ENCODE data around the gene SOX18.
A peak's percentile ranks its signal among the peaks of the same experiment; 100 is the strongest.

The SOX18 gene

DNA sequence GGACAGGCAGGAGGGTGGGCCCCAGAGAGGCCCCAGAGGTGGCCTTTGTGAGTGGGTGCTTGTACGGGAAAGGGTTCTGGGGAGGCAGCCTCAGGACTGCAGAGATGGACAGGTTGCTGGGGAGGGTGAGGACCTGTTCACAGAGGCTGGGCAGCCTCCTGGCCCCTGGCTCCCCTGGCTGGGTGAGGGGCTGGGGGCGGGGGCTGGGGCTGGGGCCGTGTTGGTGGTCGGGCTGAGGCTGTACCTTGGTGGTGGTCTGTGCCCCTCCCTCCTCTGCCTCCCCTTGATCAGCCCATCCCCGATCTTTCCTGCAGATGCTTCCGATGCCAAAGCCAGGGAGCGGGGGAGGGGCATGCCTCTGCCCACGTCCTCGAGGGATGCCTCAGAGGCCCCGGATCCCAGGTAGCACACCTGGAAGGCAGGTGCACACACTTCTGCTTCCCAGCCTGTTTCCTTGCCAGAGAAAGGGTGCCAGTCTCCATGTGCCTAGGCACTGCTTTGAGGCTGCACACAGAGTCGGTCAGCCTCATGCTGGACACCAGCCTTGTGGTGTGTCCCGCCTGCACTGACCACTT, 18.4 kb upstream of the SOX18 start:
- no peak for DNase-seq (ENCODE audit: low spot score)

DNA sequence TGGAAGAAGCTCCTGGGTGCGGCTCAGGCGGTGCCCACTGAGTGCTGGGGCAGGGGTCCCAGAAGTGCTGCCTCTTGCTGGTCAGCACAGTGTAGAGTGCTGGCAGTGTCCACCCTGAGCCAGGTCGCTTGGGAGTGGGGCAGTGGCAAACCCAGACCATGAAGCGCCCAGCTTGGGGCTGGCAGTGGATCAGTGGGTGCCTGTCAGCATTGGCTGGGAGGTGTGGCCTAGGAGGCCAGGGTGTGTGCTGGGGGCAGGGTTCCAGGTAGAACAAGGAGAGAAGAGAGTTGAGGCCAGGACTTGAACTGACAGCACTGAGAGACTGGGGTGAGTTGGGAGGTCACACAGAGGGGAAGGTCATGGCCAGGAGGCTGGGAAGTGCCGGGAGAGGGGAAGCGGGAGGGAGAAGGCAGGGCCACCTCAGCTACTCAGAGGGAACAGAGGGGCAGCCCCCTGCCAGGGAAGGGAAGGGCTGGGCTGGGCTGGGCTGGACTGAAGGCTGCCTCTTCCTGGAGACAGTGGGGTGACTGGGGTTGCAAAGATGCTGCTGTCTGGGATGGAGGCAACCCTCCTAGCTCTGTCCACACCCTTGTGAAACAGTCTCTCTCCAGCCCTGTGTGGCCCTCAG, 17.7 kb upstream of the SOX18 start:
- DNase-seq (ENCODE audit: low spot score), result no peak

DNA sequence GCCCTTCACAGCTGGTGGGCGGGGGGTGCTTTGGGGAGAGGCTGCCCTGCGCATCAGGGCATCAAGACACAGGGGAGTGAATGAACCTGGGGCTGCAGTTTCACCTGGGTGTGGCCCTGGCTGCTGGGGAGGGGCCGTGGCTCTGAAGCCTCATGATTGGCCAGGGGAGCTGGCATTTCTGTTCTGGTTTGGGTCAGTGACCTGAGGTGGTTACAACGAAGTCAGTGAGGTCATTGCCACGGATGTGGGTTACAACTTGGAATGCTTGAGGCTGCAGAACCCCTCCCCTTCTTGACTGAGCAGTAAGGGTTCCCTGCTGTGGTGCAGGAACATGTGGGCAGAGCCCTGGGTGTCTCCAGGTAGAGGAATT, 16.5 kb upstream of the SOX18 start:
- peak; percentile 61 for DNase-seq (ENCODE audit: low spot score)

DNA sequence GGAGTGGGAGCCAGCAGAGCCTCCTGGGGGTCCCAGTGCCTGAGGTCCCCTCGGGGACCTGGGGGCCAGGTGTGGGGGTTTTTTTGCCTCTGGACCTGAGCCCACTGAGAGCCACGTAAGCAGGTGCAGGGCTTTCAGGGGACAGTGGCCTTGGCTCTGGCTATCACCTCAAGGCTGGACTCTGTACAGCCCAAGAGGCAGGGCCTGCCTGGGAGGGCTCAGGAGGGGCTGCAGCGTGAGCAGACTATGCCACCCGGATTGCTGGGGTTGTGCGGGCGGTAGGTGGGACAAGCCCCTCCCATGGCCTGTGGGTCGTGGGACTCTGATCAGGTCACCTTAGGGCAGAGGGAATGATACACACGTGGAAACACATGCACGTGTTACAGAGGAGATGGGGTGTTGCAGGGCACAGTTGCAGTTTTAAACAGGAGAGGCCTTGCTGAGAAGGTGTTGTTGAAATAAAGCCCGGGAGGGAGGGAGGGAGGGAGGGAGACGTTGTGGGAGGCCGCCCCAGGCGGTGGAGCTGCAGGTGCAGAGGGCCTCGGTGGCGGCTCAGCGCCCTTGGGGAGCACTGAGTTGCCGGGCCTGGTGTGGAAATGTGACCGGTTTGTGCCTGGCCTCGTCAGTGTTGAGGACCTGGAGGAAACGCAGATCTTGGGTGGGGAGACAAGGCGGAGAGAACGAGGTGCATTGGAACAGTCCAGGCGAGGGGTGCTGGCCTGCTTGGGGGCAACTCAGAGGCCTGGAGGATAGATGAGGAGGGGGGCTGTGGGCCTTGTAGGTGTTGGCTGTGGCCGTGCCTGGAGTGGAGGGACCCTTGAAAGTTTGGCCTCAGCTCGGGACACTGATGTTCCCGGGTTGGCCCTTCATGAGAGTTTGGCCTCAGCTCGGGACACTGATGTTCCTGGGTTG, 15.9 kb upstream of the SOX18 start:
- no peak for DNase-seq (ENCODE audit: low spot score)

DNA sequence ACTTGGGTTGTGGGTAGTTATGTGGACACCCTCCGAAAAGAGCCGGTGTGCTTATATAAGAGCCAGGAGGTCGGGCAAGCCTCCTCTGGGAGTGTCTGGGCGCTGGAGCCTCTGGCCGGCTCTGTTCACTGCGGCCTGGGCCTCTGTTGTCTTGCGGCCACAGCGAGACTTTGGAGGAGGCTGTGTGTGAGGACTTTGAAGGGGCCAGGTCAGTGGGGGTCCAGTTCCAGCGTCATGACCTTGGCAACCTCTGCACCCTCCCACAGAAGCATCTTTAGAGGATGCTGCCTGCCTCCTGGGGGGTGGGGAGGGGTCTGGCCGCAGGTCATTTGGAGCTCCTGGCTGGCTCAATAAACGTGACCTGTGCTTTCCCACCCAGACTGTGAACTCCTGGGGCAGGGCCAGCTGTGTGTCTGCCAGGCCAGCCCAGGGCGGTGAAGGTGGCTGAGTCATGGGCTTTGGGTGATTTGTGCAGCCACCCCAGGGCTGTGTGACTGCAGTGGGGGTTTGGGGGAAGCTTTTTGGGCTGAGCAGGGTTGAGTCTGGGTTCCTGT, 14.8 kb upstream of the SOX18 start:
- no peak for DNase-seq (ENCODE audit: low spot score)

DNA sequence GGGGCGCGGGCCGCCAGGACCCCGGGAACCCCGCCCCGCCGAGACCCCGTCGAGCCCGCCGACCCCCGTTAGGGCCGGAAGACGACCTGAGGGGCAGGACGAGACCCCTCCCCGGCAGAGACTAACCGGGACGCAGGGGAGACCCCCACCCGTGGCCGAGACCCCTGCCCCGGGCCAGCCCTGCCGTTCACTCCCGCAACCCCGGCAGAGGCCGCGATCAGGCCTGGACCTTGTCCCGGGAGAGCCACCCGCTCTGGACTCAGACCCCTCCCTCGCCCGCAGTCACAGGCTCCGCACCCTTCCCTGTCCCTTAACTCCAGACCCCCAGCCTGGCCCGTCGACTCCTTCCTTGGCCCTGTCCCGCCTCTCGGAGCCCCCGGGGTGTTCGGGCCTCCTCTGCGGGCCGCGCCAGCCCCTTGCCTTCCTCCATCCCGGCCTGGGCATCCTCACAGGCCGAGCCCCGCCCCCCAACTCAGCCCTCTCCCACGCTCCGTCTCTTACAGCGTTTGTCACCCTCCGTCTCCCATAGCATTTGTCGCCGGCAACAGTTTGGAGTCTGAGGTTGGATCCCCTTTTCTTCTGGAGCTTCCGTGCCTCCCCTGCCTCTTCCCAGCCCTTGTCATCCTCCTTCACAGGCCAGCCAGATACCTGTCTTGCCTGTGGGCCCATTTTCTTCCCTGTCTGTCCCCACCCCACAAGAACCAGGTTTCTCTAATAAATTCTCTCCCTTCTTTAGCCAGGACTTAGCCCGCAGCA, 14.1 kb upstream of the SOX18 start:
- no peak for DNase-seq (ENCODE audit: low spot score)

DNA sequence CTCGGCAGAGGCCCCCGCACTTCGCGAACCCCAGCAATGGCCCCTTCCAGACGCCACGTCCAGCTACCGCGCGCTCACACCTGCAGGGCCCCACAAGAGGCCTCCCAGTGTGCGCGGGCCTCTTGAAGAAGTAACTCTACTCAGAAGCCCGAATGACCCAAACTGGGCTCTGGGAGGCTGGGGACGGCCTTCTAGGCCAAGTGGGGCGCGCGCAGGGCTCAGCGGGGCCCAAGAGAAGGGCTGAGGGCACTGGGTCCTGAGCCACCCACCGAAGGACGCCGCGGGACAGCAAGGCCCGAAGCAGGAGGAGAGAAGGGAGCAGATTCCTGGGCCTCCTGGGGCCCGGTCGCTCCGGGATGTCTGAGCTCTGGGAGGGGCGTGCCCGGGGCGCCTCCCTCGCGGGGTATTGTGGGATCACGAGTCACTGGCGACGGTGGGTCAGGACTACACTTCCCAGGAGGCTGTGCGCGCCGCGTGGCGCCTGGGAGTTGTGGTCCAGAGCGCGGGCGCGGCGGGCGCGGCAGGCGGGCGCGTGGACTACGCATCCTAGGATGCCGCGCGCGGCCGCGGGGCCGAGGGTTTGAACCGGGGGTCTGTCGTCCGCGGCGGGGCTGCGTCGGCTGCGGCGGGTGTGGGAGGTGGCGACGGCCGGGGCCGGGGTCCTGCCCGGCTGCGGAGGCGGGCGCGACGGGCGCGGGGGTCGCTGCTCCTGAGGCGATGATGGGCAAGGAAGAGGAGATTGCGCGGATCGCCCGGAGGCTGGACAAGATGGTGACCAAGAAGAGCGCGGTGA, 13.4 kb upstream of the SOX18 start, which contains the start of gene TCEA2:
Gene TCEA2, plus strand, starts transcription at position 603 of the 793 bp plus-strand sequence. Its CDS starts 115 bp downstream, at position 718.
- peak; percentile 94 for DNase-seq (ENCODE audit: low spot score)

DNA sequence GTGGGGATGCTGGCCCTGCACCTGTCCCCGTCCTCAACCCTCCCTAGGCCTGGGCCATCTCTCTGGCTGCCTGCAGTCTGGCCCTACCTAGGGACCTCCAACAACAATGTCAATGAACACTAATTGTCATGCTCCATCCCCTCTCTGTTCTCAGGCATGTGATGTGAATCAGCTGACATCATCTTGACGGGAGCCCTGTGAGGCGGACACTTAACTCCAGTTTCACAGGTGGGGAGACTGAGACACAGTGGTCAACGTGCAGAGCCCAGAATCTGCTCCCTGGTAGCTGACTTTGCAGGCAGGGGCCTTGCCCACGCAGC, 12.8 kb upstream of the SOX18 start:
- no peak for DNase-seq (ENCODE audit: low spot score)

DNA sequence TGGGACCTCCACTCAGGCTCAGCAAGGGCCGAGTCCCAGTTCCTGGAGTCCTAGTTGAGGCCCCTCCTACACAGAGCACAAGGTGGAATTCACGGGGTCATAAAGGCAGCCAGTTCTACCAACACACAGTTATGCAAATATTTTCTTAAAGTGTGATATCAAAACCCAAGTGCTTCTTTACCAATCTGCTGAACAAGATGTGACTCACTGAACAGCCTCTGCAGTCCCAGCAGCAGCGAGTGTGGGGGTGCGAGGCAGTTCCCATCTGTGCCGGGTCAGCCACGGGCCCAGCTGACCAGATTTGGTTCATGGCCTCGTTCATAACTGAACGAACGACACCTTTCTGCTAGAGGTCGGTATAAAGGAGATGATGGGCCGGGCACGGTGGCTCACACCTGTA, 9.1 kb upstream of the SOX18 start:
- DNase-seq (ENCODE audit: low spot score), result no peak

DNA sequence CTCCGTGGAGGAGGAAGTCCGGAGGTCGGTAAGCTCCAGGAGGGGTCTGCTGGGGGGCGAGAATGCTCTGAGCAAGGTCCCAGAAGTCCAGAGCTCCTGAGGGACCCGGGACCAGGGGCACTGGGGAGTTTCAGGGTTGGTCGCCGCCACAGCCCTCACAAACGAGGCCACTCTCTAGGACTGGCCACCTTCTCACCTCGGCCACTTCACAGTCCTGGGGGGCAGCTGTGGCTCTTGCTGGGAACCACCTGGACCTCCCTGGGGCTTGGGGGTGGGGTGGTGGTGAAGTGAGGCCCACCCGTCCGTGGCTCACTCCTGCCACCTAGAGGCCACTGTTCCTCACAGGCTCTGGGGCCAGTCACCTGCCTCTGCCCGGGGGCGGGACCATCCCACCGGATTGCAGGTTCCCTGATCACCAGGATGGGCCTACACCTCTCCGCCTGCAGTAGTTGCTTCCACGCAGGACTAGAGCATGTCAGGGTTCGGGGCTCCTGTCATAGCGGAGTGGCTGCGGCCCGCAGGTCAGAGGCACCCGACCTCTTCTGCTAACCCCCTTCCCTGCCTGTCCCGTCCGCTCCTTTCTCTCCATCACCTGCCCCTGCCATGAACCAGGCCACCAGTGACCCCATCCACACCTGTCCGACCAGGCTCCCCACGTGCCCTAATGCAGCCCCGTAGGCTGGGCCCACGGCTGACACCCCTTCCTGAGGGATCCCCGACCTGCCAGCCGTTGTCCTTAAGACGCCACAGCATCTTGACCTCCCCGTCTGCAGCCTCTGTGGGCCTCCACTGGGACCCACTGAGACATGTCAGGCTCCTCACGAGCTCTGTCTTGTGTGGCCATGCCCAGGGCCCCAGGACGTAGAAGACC, 8.4 kb upstream of the SOX18 start:
- DNase-seq (ENCODE audit: low spot score), result peak; percentile 79

DNA sequence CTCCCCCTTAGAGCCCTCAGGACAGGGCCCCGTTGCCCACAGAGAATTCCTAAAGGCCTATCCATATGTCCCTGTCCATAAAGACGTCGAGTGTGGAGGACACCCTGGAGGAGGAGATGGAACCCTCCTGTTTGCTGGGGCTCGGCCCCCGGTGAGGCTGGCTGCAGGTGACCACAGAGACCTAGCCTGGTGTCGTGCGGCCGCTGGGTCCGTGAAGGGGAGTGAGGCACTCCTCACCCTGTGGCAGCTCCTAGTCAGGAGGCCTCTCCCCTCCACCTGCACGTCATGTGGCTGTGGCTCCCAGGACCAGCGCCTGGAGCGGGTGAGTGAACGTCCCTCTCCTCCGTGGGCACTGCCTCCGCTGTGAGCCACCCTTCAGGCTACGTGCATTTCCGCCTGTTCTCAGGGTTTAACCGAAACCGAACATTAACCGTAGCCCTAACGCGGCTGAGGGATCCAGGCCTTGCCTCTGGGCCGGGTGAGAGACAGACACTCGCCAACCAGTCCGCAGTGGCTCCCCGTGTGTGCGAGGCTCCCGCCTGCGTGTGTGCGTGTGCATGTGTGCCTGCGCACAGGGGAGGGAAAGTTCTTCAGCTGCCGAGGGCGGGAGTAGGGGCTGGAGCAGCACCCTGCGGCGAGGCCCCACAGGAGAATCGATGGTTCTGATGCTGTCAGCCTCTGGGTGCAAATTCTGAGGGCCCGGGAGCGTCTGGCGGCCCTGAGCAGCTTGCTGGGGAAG, 7.6 kb upstream of the SOX18 start:
- DNase-seq (ENCODE audit: low spot score), result no peak

DNA sequence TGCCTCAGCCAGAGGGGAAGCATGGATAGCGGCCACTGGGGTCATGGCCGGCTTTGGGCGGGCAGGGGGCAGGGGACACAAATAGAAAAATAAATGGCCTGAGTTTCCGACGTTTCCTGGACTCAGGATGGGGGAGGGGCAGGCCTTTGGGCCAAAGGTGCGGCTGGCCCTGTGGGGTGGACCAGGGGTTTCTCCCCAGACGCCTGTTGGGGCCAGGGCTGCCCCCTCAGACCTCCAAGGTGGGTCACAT, 7.1 kb upstream of the SOX18 start:
- no peak for DNase-seq (ENCODE audit: low spot score)

DNA sequence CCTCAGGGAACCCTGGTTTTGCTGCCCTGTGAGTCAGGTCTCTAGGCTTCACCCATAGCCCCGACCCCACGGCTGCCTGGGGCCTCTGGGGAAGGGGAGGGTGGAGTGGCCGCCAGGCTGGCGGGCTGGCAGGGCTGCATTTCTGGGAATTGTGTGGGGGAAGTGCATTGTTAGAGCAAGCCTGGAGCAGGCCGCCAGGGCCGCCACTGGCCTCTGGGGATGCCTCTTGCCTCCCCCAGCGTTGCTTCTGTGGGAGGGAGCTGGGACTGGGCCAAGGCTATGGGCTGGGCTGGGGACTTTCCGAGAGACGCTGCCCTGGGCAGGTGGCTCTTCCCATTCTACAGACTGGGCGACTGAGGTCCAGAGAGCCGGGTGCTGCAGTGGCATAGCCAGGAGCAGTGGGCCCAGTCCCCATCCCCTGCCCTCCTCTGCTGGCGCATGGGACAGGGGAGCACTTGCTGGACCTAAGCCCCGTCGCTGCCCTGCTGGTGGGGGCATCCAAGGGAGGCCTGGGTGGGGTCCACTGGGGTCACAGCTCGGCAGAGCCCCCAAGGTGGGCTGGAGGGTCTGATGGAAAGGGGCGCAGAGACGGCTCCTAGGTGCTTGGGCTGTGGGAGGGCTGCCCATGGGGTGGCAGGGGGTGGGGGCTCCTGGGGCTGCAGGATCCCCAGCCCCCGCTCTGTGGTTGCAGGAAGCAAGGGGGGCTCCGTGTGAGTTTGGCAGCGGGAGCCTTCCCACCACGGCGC, 6.6 kb upstream of the SOX18 start:
- no peak for DNase-seq (ENCODE audit: low spot score)

DNA sequence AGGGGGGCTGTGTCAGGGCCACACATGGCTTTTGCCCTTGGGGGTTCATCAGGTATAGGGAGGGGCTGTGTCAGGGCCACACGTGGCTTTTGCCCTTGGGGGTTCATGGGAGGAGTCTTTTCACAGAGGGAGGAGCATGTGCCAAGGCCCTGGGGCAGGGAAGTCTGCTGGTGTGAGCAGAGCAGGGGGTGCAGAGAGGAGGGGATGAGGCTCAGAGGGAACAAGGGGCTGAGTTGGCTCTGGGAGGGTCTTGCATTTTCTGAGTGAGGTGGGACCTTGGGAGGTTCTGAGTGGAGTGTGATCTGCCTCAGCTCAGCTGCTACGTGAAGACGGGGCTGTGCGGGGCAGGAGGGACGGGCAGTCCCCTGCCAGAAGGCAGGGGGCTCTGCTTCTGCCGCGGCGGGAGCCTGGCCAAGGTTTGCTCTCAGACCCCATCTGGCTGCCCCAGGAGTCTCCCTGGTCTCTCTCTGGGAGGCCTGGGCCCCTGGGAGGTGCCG, 6.0 kb upstream of the SOX18 start:
- no peak for DNase-seq (ENCODE audit: low spot score)

DNA sequence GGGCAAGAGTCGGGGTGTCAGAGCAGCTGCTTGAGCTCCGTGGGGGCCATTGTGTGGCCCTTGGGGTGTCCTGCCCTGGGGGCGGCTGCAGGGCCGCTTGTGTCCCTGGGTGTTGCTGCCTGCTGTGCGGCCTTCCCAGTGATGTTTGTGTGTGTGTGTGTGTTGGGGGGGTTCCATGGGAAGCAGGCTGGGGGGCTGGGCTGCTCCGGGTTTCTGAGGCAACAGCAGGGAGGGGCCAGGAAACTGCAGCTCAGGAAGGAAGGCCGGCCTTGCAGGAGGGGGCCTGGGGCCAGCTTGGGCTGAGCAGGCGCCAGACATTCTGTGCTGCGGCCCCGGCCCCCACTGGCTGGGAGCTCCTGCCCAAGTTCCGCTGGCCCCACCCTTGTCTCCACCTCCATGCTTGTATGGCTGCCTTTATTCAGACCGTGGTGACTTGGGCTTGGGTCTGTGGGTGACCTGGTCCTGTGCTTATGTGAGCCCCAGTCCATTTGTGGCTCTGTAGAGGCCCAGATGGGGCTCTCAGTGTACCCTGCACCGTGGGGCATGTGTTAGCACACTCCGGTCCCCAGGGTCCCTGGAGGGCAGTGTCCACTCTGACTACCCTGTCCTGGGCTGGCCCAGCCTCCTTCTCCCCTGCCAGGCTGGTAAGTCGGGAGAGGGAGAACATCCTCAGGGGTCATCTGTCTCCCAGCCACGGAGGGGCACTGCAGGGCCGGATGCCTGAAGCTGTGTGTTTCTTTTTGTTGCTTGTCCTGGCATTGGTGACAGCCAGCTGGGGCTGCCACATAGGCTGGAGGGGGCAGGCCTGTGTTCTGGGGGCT, 4.6 kb upstream of the SOX18 start:
- DNase-seq (ENCODE audit: low spot score), result no peak

DNA sequence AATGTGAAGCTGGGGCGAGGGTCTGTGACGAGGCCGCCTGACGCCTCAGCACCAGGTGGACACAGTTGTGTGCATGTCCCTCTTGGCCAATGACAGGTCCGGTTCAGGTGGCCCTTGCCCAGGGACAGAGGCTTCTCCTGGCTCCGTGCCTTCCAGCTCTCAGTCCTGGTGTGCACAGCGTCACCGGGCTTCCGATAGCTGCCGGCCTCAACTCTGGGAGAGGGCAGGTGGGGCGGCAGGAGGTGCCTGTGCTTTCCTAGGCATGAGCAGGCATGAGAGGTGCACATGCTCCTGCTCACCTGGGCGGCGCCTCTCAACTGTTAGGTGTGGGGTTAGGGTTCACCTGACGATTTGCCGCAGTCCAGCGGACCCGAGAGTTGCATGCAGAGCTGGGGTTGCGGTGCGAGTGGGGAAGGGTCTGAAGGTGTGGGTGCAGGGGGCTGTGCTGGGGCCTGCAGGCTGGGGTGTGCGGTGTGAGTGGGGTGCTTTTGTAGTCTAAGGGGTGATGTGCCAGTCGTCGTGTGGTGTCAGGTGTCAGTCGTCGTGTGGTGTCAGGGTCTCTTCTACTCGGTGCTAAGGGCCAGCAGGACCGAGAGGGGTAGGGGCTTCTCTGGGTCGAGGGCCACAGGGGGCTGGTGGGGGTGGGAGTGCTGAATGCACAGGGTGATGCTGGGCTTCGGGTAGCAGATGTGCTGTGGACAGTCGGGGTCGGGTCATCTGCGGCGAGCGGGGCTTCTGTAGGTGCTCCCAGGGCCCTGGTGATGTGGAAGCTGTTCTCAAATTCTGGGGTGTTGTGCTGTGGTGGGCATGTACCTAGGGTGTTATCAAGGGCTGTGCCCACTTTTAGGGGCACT, 3.8 kb upstream of the SOX18 start:
- no peak for DNase-seq (ENCODE audit: low spot score)

DNA sequence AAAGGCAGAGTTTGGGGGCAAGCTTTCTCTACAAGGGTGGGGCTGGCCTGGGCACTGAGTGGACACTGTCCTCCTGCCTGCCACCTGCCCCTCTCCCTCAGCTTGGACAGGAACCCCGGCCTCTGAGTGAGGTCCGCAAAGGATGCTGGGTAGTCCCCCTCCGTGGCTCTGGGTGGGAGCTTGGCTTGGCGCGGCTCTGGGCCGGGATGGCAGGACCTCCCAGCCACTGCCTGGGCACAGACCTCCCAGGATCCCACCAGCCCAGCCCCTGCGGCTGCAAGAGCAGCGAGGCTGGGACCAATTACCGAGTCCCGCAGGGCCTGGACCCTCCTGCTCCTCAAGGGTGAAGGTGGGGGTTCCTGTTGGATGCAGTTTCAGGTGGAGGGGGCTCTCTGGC, 2.9 kb upstream of the SOX18 start:
- DNase-seq (ENCODE audit: low spot score), result no peak
